ENCODE data around the gene FSHR.

DNA sequence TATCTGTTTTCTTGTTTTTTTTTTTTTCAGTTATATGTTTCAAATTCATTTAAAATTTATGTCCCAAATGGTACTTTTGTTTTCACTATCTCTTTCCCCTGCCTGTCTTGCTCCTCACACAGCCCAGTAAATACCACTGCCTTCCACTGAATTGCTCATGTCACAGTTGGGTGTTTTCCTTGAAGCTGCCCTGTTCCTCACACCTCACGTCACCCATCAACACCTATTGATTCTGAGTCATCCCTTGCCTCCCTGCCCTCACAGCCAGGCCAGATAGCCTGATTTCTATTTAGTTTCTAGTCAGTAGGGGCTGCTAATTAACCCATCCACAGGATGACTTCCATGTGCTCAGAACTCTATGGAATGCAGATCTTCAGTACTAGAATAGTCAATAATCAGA is 25.3 kb downstream of the FSHR start:
- TF ChIP-seq, protein P1, sequence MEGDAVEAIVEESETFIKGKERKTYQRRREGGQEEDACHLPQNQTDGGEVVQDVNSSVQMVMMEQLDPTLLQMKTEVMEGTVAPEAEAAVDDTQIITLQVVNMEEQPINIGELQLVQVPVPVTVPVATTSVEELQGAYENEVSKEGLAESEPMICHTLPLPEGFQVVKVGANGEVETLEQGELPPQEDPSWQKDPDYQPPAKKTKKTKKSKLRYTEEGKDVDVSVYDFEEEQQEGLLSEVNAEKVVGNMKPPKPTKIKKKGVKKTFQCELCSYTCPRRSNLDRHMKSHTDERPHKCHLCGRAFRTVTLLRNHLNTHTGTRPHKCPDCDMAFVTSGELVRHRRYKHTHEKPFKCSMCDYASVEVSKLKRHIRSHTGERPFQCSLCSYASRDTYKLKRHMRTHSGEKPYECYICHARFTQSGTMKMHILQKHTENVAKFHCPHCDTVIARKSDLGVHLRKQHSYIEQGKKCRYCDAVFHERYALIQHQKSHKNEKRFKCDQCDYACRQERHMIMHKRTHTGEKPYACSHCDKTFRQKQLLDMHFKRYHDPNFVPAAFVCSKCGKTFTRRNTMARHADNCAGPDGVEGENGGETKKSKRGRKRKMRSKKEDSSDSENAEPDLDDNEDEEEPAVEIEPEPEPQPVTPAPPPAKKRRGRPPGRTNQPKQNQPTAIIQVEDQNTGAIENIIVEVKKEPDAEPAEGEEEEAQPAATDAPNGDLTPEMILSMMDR (IDR thresholded peaks at IDR 0.05) = no peak
- TF ChIP-seq EP300 (IDR thresholded peaks at IDR 0.05; ENCODE audit: low read depth) (no peak), POLR2A (IDR thresholded peaks at IDR 0.05) (no peak)
